ENCODE data around the gene C19orf47. TPM values are rescaled to one million over a fixed set of nuclear protein-coding genes. Genes with fewer than 3 reads are reported as not detected.
A peak's percentile ranks its signal among the peaks of the same experiment; 100 is the strongest.

The C19orf47 gene, protein sequence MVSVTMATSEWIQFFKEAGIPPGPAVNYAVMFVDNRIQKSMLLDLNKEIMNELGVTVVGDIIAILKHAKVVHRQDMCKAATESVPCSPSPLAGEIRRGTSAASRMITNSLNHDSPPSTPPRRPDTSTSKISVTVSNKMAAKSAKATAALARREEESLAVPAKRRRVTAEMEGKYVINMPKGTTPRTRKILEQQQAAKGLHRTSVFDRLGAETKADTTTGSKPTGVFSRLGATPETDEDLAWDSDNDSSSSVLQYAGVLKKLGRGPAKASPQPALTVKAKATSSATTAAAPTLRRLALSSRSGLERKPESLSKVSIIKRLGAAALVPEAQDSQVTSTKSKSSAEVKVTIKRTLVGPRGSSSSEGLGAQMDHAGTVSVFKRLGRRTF
- 10 to 100 TPM; 13.8 to 15.4 TPM for polyA plus RNA-seq

- Histone ChIP-seq H3K27me3 (ENCODE audit: control insufficient read depth in 1 of 2, insufficient read depth in 2 of 2, low read length in 2 of 2) (no peaks in the 10 kb centered on the region), H3K36me3 (ENCODE audit: control insufficient read depth in 2 of 2, insufficient read depth in 2 of 2, low read length in 1 of 2) (peaks cover 0 to 2% of the 10 kb centered on the region in 2 donors), H3K4me3 (ENCODE audit: low read depth in 1 of 2, low read length in 2 of 2) (peak within 1 kb of the TSS; percentile 67 to 72), H3K4me1 (ENCODE audit: control insufficient read depth in 2 of 2, insufficient read depth in 2 of 2, low read length in 1 of 2) (peaks cover 2 to 8% of the 10 kb centered on the region in 2 donors), H3K9me3 (ENCODE audit: control insufficient read depth in 2 of 2, insufficient read depth in 1 of 2, low read depth in 1 of 2, low read length in 1 of 2) (no peaks in the 10 kb centered on the region), H3K27ac (ENCODE audit: low read depth in 2 of 2, low read length in 1 of 2) (peak within 1 kb of the TSS; percentile 74 to 76)
- WGBS, 2 donors = 0% methylated on average over 71 to 77 of the region's 77 CpGs
Measured at GRCh38 chr19:40348125-40348913, at the start of gene C19orf47, which contains the start of gene PLD3. C19orf47 (minus strand) TSS chr19:40348397; CDS start chr19:40341857, 6,540 bp downstream. PLD3 (plus strand) TSS chr19:40348695; CDS start chr19:40366484, 17,789 bp downstream.

DNA sequence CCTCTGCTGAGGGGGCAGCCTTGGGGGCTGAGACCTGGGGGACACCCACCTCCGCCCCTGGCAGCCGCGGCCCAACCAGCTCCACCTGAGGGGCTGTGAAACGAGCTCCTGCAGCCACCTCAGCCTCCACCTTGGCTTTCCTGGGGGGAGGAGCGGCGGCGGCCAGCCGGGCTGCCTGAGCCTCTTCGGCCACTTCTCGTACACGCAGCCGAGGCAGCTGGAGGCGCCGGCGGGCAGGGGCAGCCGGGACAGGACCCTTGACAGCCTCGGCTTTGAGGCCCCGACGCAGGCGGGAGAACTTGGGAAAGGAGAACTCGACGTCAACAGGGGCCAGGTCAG is 49.3 kb upstream of the C19orf47 start:
- Histone ChIP-seq H3K4me3 (ENCODE audit: low read depth in 1 of 2, low read length in 2 of 2) (no peak overlapping the region), H3K27me3 (ENCODE audit: control insufficient read depth in 1 of 2, insufficient read depth in 2 of 2, low read length in 2 of 2) (no peaks in the 10 kb centered on the region), H3K9me3 (ENCODE audit: control insufficient read depth in 2 of 2, insufficient read depth in 1 of 2, low read depth in 1 of 2, low read length in 1 of 2) (no peaks in the 10 kb centered on the region), H3K36me3 (ENCODE audit: control insufficient read depth in 2 of 2, insufficient read depth in 2 of 2, low read length in 1 of 2) (no peaks in the 10 kb centered on the region), H3K27ac (ENCODE audit: low read depth in 2 of 2, low read length in 1 of 2) (no peak overlapping the region), H3K4me1 (ENCODE audit: control insufficient read depth in 2 of 2, insufficient read depth in 2 of 2, low read length in 1 of 2) (peaks cover 9 to 12% of the 10 kb centered on the region in 2 donors)
- WGBS, 2 donors = 94 to 96% methylated on average over 19 to 22 of the region's 22 CpGs

GRCh38 chr19:40396886-40397567 is 48.8 kb upstream of the C19orf47 start:
- Histone ChIP-seq H3K9me3 (ENCODE audit: control insufficient read depth in 2 of 2, insufficient read depth in 1 of 2, low read depth in 1 of 2, low read length in 1 of 2) (no peaks in the 10 kb centered on the region), H3K36me3 (ENCODE audit: control insufficient read depth in 2 of 2, insufficient read depth in 2 of 2, low read length in 1 of 2) (no peaks in the 10 kb centered on the region), H3K27ac (ENCODE audit: low read depth in 2 of 2, low read length in 1 of 2) (no peak overlapping the region), H3K4me3 (ENCODE audit: low read depth in 1 of 2, low read length in 2 of 2) (no peak overlapping the region), H3K27me3 (ENCODE audit: control insufficient read depth in 1 of 2, insufficient read depth in 2 of 2, low read length in 2 of 2) (no peaks in the 10 kb centered on the region), H3K4me1 (ENCODE audit: control insufficient read depth in 2 of 2, insufficient read depth in 2 of 2, low read length in 1 of 2) (peaks cover 9 to 17% of the 10 kb centered on the region in 2 donors)
- WGBS, 2 donors = 84 to 90% methylated on average over 20 of the region's 20 CpGs

- Histone ChIP-seq H3K4me1 (ENCODE audit: control insufficient read depth in 2 of 2, insufficient read depth in 2 of 2, low read length in 1 of 2) (peaks cover 9 to 17% of the 10 kb centered on the region in 2 donors), H3K27me3 (ENCODE audit: control insufficient read depth in 1 of 2, insufficient read depth in 2 of 2, low read length in 2 of 2) (no peaks in the 10 kb centered on the region), H3K27ac (ENCODE audit: low read depth in 2 of 2, low read length in 1 of 2) (no peak overlapping the region), H3K9me3 (ENCODE audit: control insufficient read depth in 2 of 2, insufficient read depth in 1 of 2, low read depth in 1 of 2, low read length in 1 of 2) (no peaks in the 10 kb centered on the region), H3K36me3 (ENCODE audit: control insufficient read depth in 2 of 2, insufficient read depth in 2 of 2, low read length in 1 of 2) (no peaks in the 10 kb centered on the region), H3K4me3 (ENCODE audit: low read depth in 1 of 2, low read length in 2 of 2) (no peak overlapping the region)
- WGBS, 2 donors = 86 to 89% methylated on average over 14 of the region's 14 CpGs
Measured at GRCh38 chr19:40395956-40396355, 47.8 kb upstream of the C19orf47 start.

DNA sequence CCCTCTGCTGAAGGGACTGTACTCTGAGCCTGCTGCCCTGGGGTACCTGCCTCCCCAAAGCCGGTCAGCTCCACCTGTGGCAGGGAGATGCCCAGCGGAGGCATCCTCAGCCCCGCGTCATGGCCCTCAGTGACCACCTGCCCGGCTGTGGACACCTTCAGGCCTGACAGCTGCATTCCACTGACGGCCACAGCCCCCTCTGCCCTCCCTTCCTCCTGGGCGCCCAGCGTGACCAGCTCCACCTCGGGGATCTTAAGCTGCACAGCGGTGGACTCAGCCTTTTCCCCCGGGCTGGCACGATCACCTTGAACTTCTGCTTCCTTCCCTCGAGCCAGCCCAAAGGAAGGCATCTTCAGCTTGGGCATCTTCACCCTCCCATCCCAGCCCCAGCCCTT is 46.6 kb upstream of the C19orf47 start:
- no peak overlapping the region for H3K27ac ChIP-seq (ENCODE audit: low read depth in 2 of 2, low read length in 1 of 2)
- no peaks in the 10 kb centered on the region for H3K27me3 ChIP-seq (ENCODE audit: control insufficient read depth in 1 of 2, insufficient read depth in 2 of 2, low read length in 2 of 2)
- H3K36me3 ChIP-seq (ENCODE audit: control insufficient read depth in 2 of 2, insufficient read depth in 2 of 2, low read length in 1 of 2) = no peaks in the 10 kb centered on the region
- H3K9me3 ChIP-seq (ENCODE audit: control insufficient read depth in 2 of 2, insufficient read depth in 1 of 2, low read depth in 1 of 2, low read length in 1 of 2) = no peaks in the 10 kb centered on the region
- 74% methylated on average over 13 of the region's 13 CpGs for WGBS, 2 donors
- H3K4me1 ChIP-seq (ENCODE audit: control insufficient read depth in 2 of 2, insufficient read depth in 2 of 2, low read length in 1 of 2) = peaks cover 9 to 17% of the 10 kb centered on the region in 2 donors
- H3K4me3 ChIP-seq (ENCODE audit: low read depth in 1 of 2, low read length in 2 of 2) = no peak overlapping the region

- Histone ChIP-seq H3K27me3 (ENCODE audit: control insufficient read depth in 1 of 2, insufficient read depth in 2 of 2, low read length in 2 of 2) (no peaks in the 10 kb centered on the region), H3K36me3 (ENCODE audit: control insufficient read depth in 2 of 2, insufficient read depth in 2 of 2, low read length in 1 of 2) (no peaks in the 10 kb centered on the region), H3K4me1 (ENCODE audit: control insufficient read depth in 2 of 2, insufficient read depth in 2 of 2, low read length in 1 of 2) (peaks cover 9 to 17% of the 10 kb centered on the region in 2 donors), H3K9me3 (ENCODE audit: control insufficient read depth in 2 of 2, insufficient read depth in 1 of 2, low read depth in 1 of 2, low read length in 1 of 2) (no peaks in the 10 kb centered on the region), H3K27ac (ENCODE audit: low read depth in 2 of 2, low read length in 1 of 2) (no peak overlapping the region), H3K4me3 (ENCODE audit: low read depth in 1 of 2, low read length in 2 of 2) (no peak overlapping the region)
- WGBS, 2 donors = 89 to 91% methylated on average over 41 of the region's 41 CpGs
Measured at GRCh38 chr19:40393894-40394815, 46.0 kb upstream of the C19orf47 start.

DNA sequence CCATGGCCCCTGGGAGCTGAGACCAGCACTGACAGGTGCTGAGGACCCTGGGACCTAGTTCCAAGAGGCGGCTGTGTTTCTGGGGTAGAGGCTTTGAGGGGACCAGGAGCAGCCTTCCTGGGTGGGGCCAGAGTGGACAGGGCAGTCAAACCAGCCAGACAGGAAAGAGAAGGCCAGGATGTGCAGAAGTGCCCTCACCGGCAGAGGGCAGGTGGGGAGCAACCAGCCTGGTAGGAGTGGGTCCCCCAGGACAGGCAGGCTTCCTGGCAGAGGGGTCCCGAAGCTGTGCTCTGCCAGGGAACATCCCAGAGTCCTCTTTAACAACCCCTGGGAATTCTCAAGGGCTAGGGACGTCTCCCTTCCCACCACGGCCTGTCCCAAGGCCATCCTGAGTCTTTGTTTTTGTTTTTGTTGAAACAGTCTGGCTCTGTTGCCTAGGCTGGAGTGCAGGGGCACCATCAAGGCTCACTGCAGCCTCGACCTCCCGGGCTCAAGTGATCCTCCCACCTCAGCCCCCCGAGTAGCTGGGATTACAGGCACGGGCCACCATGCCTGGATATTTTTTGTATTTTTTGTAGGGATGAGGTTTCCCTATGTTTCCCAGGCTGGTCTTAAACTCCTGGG is 44.8 kb upstream of the C19orf47 start:
- Histone ChIP-seq H3K9me3 (ENCODE audit: control insufficient read depth in 2 of 2, insufficient read depth in 1 of 2, low read depth in 1 of 2, low read length in 1 of 2) (no peaks in the 10 kb centered on the region), H3K4me1 (ENCODE audit: control insufficient read depth in 2 of 2, insufficient read depth in 2 of 2, low read length in 1 of 2) (peaks cover 5 to 15% of the 10 kb centered on the region in 2 donors), H3K27ac (ENCODE audit: low read depth in 2 of 2, low read length in 1 of 2) (peak overlapping the region in 1 of 2 donors; percentile 27), H3K27me3 (ENCODE audit: control insufficient read depth in 1 of 2, insufficient read depth in 2 of 2, low read length in 2 of 2) (no peaks in the 10 kb centered on the region), H3K36me3 (ENCODE audit: control insufficient read depth in 2 of 2, insufficient read depth in 2 of 2, low read length in 1 of 2) (no peaks in the 10 kb centered on the region), H3K4me3 (ENCODE audit: low read depth in 1 of 2, low read length in 2 of 2) (no peak overlapping the region)
- WGBS, 2 donors = 44 to 46% methylated on average over 9 of the region's 9 CpGs

DNA sequence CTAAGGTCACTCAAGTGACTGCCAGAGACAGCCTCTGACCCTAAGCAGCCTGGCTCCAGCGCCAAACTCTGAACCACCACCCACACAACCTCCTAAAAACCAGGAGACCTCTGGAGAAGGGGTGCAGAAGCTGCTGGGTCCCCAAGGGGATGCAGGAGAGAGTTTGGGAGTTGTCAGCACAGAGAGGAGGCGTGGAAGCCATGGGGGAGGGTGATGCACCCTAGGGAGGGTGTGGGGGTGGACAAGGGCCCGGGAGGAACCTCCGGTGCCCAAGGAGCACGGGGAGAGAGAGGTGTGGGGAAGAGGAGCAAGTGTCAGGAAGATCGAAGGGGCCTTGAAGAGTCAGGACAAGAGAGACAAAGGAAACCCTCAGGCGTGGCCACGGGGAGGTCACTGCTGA is 43.9 kb upstream of the C19orf47 start:
- Histone ChIP-seq H3K27ac (ENCODE audit: low read depth in 2 of 2, low read length in 1 of 2) (no peak overlapping the region), H3K9me3 (ENCODE audit: control insufficient read depth in 2 of 2, insufficient read depth in 1 of 2, low read depth in 1 of 2, low read length in 1 of 2) (no peaks in the 10 kb centered on the region), H3K4me1 (ENCODE audit: control insufficient read depth in 2 of 2, insufficient read depth in 2 of 2, low read length in 1 of 2) (peaks cover 5 to 15% of the 10 kb centered on the region in 2 donors), H3K4me3 (ENCODE audit: low read depth in 1 of 2, low read length in 2 of 2) (no peak overlapping the region), H3K36me3 (ENCODE audit: control insufficient read depth in 2 of 2, insufficient read depth in 2 of 2, low read length in 1 of 2) (no peaks in the 10 kb centered on the region), H3K27me3 (ENCODE audit: control insufficient read depth in 1 of 2, insufficient read depth in 2 of 2, low read length in 2 of 2) (no peaks in the 10 kb centered on the region)
- WGBS, 2 donors = 66 to 68% methylated on average over 8 of the region's 8 CpGs

Data from esophagus (tissue), 2 donors.